ENCODE results near the gene MIAT.

The MIAT gene

GRCh38 chr22:26656891-26657851, at the start of gene MIAT:
TSS of gene MIAT (plus strand) at chr22:26657588.
- DNase-seq (ENCODE audit: extremely low read depth, insufficient read length), result peak; percentile 73
- H3K27me3 ChIP-seq (replicated peaks; ENCODE audit: control insufficient read depth, insufficient read depth, low read length), result peaks cover 2% of the 10 kb centered on the region
- no peaks in the 10 kb centered on the region for H3K36me3 ChIP-seq (ENCODE audit: control insufficient read depth, insufficient read depth, low read length)

GRCh38 chr22:26608129-26608528, 49.3 kb upstream of the MIAT start:
- no peak overlapping the region for H3K4me3 ChIP-seq (replicated peaks; ENCODE audit: low read depth, low read length)
- DNase-seq (ENCODE audit: extremely low read depth, insufficient read length), result no peak
- TF ChIP-seq CTCF (IDR thresholded peaks at IDR 0.05; ENCODE audit: insufficient read depth, low read length, poor library complexity, severe bottlenecking), result no peak
- no peaks in the 10 kb centered on the region for H3K27me3 ChIP-seq (replicated peaks; ENCODE audit: control insufficient read depth, insufficient read depth, low read length)
- H3K36me3 ChIP-seq (ENCODE audit: control insufficient read depth, insufficient read depth, low read length), result no peaks in the 10 kb centered on the region

More at GRCh38 chr22:26656891-26657851, at the start of gene MIAT:
- H3K4me3 ChIP-seq (replicated peaks; ENCODE audit: low read depth, low read length), result peak within 1 kb of the TSS; percentile 39
- TF ChIP-seq CTCF (IDR thresholded peaks at IDR 0.05; ENCODE audit: insufficient read depth, low read length, poor library complexity, severe bottlenecking), result no peak

GRCh38 chr22:26609287-26609686, 48.1 kb upstream of the MIAT start:
- Histone ChIP-seq H3K27me3 (replicated peaks; ENCODE audit: control insufficient read depth, insufficient read depth, low read length) (no peaks in the 10 kb centered on the region), H3K36me3 (ENCODE audit: control insufficient read depth, insufficient read depth, low read length) (no peaks in the 10 kb centered on the region), H3K4me3 (replicated peaks; ENCODE audit: low read depth, low read length) (no peak overlapping the region)
- TF ChIP-seq CTCF (IDR thresholded peaks at IDR 0.05; ENCODE audit: insufficient read depth, low read length, poor library complexity, severe bottlenecking), result no peak
- DNase-seq (ENCODE audit: extremely low read depth, insufficient read length), result no peak

- H3K36me3 ChIP-seq (ENCODE audit: control insufficient read depth, insufficient read depth, low read length), result no peaks in the 10 kb centered on the region
- H3K27me3 ChIP-seq (replicated peaks; ENCODE audit: control insufficient read depth, insufficient read depth, low read length), result no peaks in the 10 kb centered on the region
- DNase-seq (ENCODE audit: extremely low read depth, insufficient read length), result peak; percentile 84
- no peak for TF ChIP-seq CTCF (IDR thresholded peaks at IDR 0.05; ENCODE audit: insufficient read depth, low read length, poor library complexity, severe bottlenecking)
- H3K4me3 ChIP-seq (replicated peaks; ENCODE audit: low read depth, low read length), result no peak overlapping the region
Measured at GRCh38 chr22:26610072-26610958, 47.1 kb upstream of the MIAT start.

- DNase-seq (ENCODE audit: extremely low read depth, insufficient read length), result peak; percentile 26
- no peak for TF ChIP-seq CTCF (IDR thresholded peaks at IDR 0.05; ENCODE audit: insufficient read depth, low read length, poor library complexity, severe bottlenecking)
- Histone ChIP-seq H3K4me3 (replicated peaks; ENCODE audit: low read depth, low read length) (no peak overlapping the region), H3K27me3 (replicated peaks; ENCODE audit: control insufficient read depth, insufficient read depth, low read length) (no peaks in the 10 kb centered on the region), H3K36me3 (ENCODE audit: control insufficient read depth, insufficient read depth, low read length) (no peaks in the 10 kb centered on the region)
Measured at GRCh38 chr22:26610996-26611395, 46.4 kb upstream of the MIAT start.

Data from GM06990 (cell line).